DOHH2 (cell line): ENCODE results near the gene PTHLH.

Source experiments
- H3F3A ChIP-seq: fragments of 200-600 bp; sonication (generic), shearing (Covaris generic); 2 replicates; pipeline ENCODE4 v1.6.0; 2016; ENCODE audit warnings: antibody characterized with exemption, mild to moderate bottlenecking; ENCODE audit not compliant: control insufficient read depth, insufficient read depth
- H3K27ac ChIP-seq: fragments of 200-600 bp; sonication (generic); 2 replicates; pipeline ENCODE4 v1.5.1; 2014; ENCODE audit warnings: low read depth, mild to moderate bottlenecking, low read length, moderate library complexity
- H3K27me3 ChIP-seq: fragments of 200-600 bp; sonication (generic); 2 replicates; pipeline ENCODE4 v1.6.1; 2014; ENCODE audit warnings: mild to moderate bottlenecking, low read length, mixed read lengths; ENCODE audit not compliant: control insufficient read depth
- H3K36me3 ChIP-seq: fragments of 200-600 bp; sonication (generic); 2 replicates; pipeline ENCODE4 v1.6.1; 2014; ENCODE audit warnings: mild to moderate bottlenecking, low read length, moderate library complexity, mixed read lengths; ENCODE audit not compliant: control insufficient read depth
- H3K4me1 ChIP-seq: fragments of 200-600 bp; sonication (generic); 2 replicates; pipeline ENCODE4 v1.6.1; 2014; ENCODE audit warnings: mild to moderate bottlenecking, low read length, mixed read lengths; ENCODE audit not compliant: control insufficient read depth
- H3K4me2 ChIP-seq: fragments of 200-600 bp; sonication (generic); 2 replicates; pipeline ENCODE4 v1.6.0; 2014; ENCODE audit warnings: mild to moderate bottlenecking, low read length, moderate library complexity
- H3K4me3 ChIP-seq: fragments of 200-600 bp; sonication (generic); 2 replicates; pipeline ENCODE4 v1.5.1; 2014; ENCODE audit warnings: mild to moderate bottlenecking, low read length, mixed read lengths
- H3K79me2 ChIP-seq: fragments of 200-600 bp; sonication (generic); 2 replicates; pipeline ENCODE4 v1.6.1; 2014; ENCODE audit warnings: mild to moderate bottlenecking, low read length, mixed read lengths; ENCODE audit not compliant: control insufficient read depth
- H3K9me2 ChIP-seq: fragments of 200-600 bp; sonication (generic); replicated peaks from 2 replicates; pipeline ENCODE4 v1.6.1; 2014; ENCODE audit warnings: mild to moderate bottlenecking, low read length, mixed read lengths; ENCODE audit not compliant: control insufficient read depth
- H3K9me3 ChIP-seq: fragments of 200-600 bp; sonication (generic); 2 replicates; pipeline ENCODE4 v1.6.1; 2014; ENCODE audit warnings: antibody characterized with exemption, low read length, mixed read lengths; ENCODE audit not compliant: control insufficient read depth, insufficient read depth
- H4K20me1 ChIP-seq: fragments of 200-600 bp; sonication (generic); 2 replicates; pipeline ENCODE4 v1.6.0; 2014; ENCODE audit warnings: low read depth, mild to moderate bottlenecking, antibody characterized with exemption, low read length, moderate library complexity; ENCODE audit not compliant: control insufficient read depth, insufficient read depth
- CTCF ChIP-seq: fragments of 200-600 bp; sonication (generic); IDR thresholded peaks from one replicate; pipeline ENCODE4 v1.5.1; 2014; ENCODE audit warnings: antibody characterized with exemption, mild to moderate bottlenecking, low read depth, low read length; ENCODE audit not compliant: poor library complexity, severe bottlenecking
- EZH2phosphoT487 ChIP-seq: fragments of 200-600 bp; sonication (generic); IDR thresholded peaks from 2 replicates; pipeline ENCODE4 v1.6.1; 2017; ENCODE audit warnings: borderline replicate concordance, mild to moderate bottlenecking, antibody characterized with exemption, low read length, moderate library complexity, mixed read lengths

Gene PTHLH

GRCh38 chr12:27952510-27952909 lies 20.0 kb downstream of the PTHLH start:
- Histone ChIP-seq H3K4me3 (no peak overlapping the region), H3K79me2 (no peaks in the 10 kb centered on the region), H3K9me3 (no peaks in the 10 kb centered on the region), H4K20me1 (no peaks in the 10 kb centered on the region), H3F3A (no peaks in the 10 kb centered on the region), H3K27ac (no peak overlapping the region), H3K9me2 (no peaks in the 10 kb centered on the region), H3K27me3 (0 out of 2 replicates have a peak, but pooled peaks cover 3% of the 10 kb centered on the region), H3K4me2 (no peak overlapping the region), H3K4me1 (no peaks in the 10 kb centered on the region), H3K36me3 (no peaks in the 10 kb centered on the region)
- TF ChIP-seq EZH2phosphoT487 (no peak), CTCF (no peak)

- Histone ChIP-seq H3K9me3 (no peaks in the 10 kb centered on the region), H3F3A (no peaks in the 10 kb centered on the region), H3K27ac (no peak overlapping the region), H4K20me1 (no peaks in the 10 kb centered on the region), H3K79me2 (no peaks in the 10 kb centered on the region), H3K4me3 (no peak overlapping the region), H3K9me2 (no peaks in the 10 kb centered on the region), H3K27me3 (0 out of 2 replicates have a peak, but pooled peaks cover 3% of the 10 kb centered on the region), H3K4me2 (no peak overlapping the region), H3K4me1 (no peaks in the 10 kb centered on the region), H3K36me3 (no peaks in the 10 kb centered on the region)
- TF ChIP-seq EZH2phosphoT487, result no peak
- TF ChIP-seq CTCF, result no peak
Measured at GRCh38 chr12:27951898-27952297, 20.6 kb downstream of the PTHLH start.

GRCh38 chr12:27946421-27946820 lies 26.1 kb downstream of the PTHLH start:
- H3K36me3 ChIP-seq, result no peaks in the 10 kb centered on the region
- TF ChIP-seq EZH2phosphoT487, result no peak
- TF ChIP-seq CTCF, result no peak
- H4K20me1 ChIP-seq, result no peaks in the 10 kb centered on the region
- no peaks in the 10 kb centered on the region for H3K9me3 ChIP-seq
- H3F3A ChIP-seq, result no peaks in the 10 kb centered on the region
- no peak overlapping the region for H3K27ac ChIP-seq
- H3K9me2 ChIP-seq, result no peaks in the 10 kb centered on the region
- H3K4me3 ChIP-seq, result no peak overlapping the region
- H3K27me3 ChIP-seq, result no peaks in the 10 kb centered on the region
- no peak overlapping the region for H3K4me2 ChIP-seq
- no peaks in the 10 kb centered on the region for H3K79me2 ChIP-seq
- no peaks in the 10 kb centered on the region for H3K4me1 ChIP-seq
